ENCODE data around the gene ZYG11A. TPM values are rescaled to one million over a fixed set of nuclear protein-coding genes. Genes with fewer than 3 reads are reported as not detected.

The ZYG11A gene
- total and polyA plus RNA-seq, 2 of the 13 experiments (the other 11 are each of a cell fraction or from before 2014, with no cell fraction given): not detected

GRCh38 chr1:52927212-52928014 is 84.9 kb downstream of the ZYG11A start, which contains the start of gene SCP2 (continued):
- TF ChIP-seq HMGXB3 (CRISPR knock-in tag; IDR thresholded peaks at IDR 0.05; ENCODE audit: borderline replicate concordance) (0 out of 2 replicates have a peak, but pooled peaks have one; percentile 47), BCL3 (CRISPR knock-in tag; IDR thresholded peaks at IDR 0.05) (peak; percentile 74; the same call in 1 of the 2 replicates), NR2C2 (CRISPR knock-in tag; IDR thresholded peaks at IDR 0.05; ENCODE audit: borderline replicate concordance) (no peak), FOXP1 (IDR thresholded peaks at IDR 0.05) (no peak), FOXP1 (CRISPR knock-in tag; IDR thresholded peaks at IDR 0.05) (no peak), ZNF710 (CRISPR knock-in tag; IDR thresholded peaks at IDR 0.05; ENCODE audit: borderline replicate concordance) (no peak), ZSCAN5A (CRISPR knock-in tag; IDR thresholded peaks at IDR 0.05; ENCODE audit: borderline replicate concordance) (no peak), CTCF (CRISPR knock-in tag; IDR thresholded peaks at IDR 0.05) (no peak), ZFP91 (CRISPR knock-in tag; IDR thresholded peaks at IDR 0.05; ENCODE audit: borderline replicate concordance) (peak; percentile 41; the same call in 1 of the 2 replicates), ZNF503 (CRISPR knock-in tag; IDR thresholded peaks at IDR 0.05) (no peak), ZNF749 (CRISPR knock-in tag; IDR thresholded peaks at IDR 0.05; ENCODE audit: borderline replicate concordance) (no peak), SPEN (CRISPR knock-in tag; IDR thresholded peaks at IDR 0.05; ENCODE audit: low read depth) (no peak; the same call in 1 of the 2 replicates)

All from HepG2 (cell line).